NB4 (cell line): Measurements from ENCODE around the gene TNFRSF11A.

ENCODE experiments used
- DNase-seq: peaks from one replicate; pipeline ENCODE4 v3.0.0; 2010; ENCODE audit warnings: low read depth
- H3K4me3 ChIP-seq: one replicate; pipeline ENCODE4 v1.5.1; 2011; ENCODE audit warnings: mild to moderate bottlenecking, low read depth, low read length, moderate library complexity
- MYC ChIP-seq: IDR thresholded peaks from 2 replicates; pipeline ENCODE4 v1.6.1; 2011; ENCODE audit warnings: low read depth, low read length
- POLR2A ChIP-seq: IDR thresholded peaks from 2 replicates; pipeline ENCODE4 v1.6.1; 2011; ENCODE audit warnings: mild to moderate bottlenecking; ENCODE audit not compliant: insufficient read length; ENCODE audit errors: extremely low read depth
- TF ChIP-seq, protein P1 (sequence below): IDR thresholded peaks from 2 replicates; pipeline ENCODE4 v1.6.1; 2011; ENCODE audit warnings: low read depth, low read length
- TF ChIP-seq, protein P2 (sequence below): IDR thresholded peaks from one replicate; pipeline ENCODE4 v1.5.1; 2012; ENCODE audit warnings: low read depth, low read length

The TNFRSF11A gene

DNA sequence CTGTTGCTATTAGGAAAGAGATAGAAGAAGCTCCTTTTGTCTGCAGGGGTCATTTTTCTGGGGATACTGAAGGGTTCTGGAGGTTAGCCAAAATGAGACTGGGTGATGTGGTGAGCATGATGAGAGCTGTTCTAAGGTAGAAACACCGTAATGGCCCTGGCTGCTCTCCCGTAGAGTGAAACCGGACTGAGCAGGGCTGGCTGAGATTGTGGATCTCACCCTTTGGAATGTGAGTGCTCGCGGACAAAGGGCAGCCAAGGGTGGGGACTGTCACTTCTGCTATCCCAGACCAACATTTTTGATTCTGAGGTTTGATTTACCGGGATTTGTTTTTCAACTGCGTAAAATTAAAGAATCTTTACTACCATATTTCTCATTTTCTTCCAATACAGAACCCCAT, 36.2 kb downstream of the TNFRSF11A start:
- TF ChIP-seq MYC (no peak), POLR2A (no peak)
- TF ChIP-seq, protein P1, sequence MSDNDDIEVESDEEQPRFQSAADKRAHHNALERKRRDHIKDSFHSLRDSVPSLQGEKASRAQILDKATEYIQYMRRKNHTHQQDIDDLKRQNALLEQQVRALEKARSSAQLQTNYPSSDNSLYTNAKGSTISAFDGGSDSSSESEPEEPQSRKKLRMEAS, result no peak
- TF ChIP-seq, protein P2, sequence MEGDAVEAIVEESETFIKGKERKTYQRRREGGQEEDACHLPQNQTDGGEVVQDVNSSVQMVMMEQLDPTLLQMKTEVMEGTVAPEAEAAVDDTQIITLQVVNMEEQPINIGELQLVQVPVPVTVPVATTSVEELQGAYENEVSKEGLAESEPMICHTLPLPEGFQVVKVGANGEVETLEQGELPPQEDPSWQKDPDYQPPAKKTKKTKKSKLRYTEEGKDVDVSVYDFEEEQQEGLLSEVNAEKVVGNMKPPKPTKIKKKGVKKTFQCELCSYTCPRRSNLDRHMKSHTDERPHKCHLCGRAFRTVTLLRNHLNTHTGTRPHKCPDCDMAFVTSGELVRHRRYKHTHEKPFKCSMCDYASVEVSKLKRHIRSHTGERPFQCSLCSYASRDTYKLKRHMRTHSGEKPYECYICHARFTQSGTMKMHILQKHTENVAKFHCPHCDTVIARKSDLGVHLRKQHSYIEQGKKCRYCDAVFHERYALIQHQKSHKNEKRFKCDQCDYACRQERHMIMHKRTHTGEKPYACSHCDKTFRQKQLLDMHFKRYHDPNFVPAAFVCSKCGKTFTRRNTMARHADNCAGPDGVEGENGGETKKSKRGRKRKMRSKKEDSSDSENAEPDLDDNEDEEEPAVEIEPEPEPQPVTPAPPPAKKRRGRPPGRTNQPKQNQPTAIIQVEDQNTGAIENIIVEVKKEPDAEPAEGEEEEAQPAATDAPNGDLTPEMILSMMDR, result no peak
- no peak for DNase-seq
- no peak overlapping the region for H3K4me3 ChIP-seq

DNA sequence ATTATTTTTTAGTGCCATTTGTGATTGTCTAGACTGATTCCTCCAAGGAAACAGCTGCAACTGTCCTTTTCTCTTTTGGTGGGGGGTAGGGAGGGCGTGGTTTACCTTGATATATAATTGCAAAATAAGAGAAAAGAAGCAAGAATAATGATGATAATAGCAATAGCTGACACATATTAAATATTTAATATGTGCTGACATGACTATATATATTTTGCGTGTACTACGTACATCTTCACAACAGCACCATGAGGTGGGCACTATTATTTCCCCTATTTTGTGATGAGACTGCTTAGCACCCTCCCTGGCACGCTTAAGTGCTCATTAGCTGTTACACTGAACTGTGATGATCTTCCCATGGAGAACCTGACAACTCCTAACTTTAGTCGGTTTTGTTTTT, 39.4 kb downstream of the TNFRSF11A start:
- TF ChIP-seq, protein P2, result no peak
- TF ChIP-seq MYC (no peak), POLR2A (no peak)
- TF ChIP-seq, protein P1, result no peak
- DNase-seq, result no peak
- H3K4me3 ChIP-seq, result no peak overlapping the region

DNA sequence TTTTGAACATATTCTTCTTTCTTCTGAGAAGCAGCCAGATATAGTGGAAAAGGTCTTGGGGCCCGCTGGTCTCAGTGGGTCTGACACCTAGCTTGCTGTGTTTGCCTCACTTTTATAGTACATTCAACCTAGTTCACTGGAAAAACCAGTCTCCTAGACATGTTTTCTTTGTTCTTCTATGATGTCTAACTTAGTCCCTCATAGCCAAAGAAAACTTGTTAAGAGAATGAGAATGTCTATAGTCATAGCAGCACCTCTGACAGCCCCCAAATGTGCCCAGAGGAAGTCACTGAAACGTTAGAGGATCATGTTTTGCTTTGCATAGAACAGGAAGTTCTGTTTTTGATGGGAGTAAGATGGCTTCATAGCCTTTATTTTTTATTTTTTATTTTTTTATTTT, 40.3 kb downstream of the TNFRSF11A start:
- no peak overlapping the region for H3K4me3 ChIP-seq
- TF ChIP-seq MYC (no peak), POLR2A (no peak)
- TF ChIP-seq, protein P1, result no peak
- TF ChIP-seq, protein P2, result no peak
- no peak for DNase-seq

- TF ChIP-seq, protein P1, result no peak
- TF ChIP-seq POLR2A, result no peak
- no peak for TF ChIP-seq MYC
- TF ChIP-seq, protein P2, result no peak
Observed at GRCh38 chr18:62366992-62367391, 41.9 kb downstream of the TNFRSF11A start.

DNA sequence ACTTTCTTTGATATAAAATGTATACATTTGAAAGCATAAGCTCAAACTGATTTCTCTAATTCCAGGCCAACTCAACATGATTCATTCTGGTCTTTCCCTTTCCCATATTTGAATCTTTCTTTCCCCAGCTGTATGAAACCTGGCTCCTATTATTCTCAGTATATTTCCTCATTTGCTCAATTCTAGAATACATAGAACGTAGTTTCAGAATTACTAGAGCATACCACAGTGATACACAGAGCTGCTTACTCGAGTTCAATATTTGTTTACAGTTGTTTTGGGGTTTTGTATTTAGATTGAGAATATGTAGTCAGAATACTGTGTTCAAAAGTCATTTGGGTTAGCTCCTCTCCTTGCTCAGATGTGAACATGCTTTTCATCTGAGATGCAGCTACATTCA, 43.0 kb downstream of the TNFRSF11A start:
- TF ChIP-seq MYC, result no peak
- TF ChIP-seq, protein P1, result no peak
- TF ChIP-seq POLR2A, result no peak
- TF ChIP-seq, protein P2, result no peak
- H3K4me3 ChIP-seq, result no peak overlapping the region
- DNase-seq, result no peak

More at GRCh38 chr18:62366992-62367391, 41.9 kb downstream of the TNFRSF11A start:
- H3K4me3 ChIP-seq, result no peak overlapping the region
- DNase-seq, result no peak
